Activated CD4-positive, CD25-positive, alpha-beta regulatory T cell (primary cell): Measurements from ENCODE around the gene SLC9A9.

ENCODE experiments used
- DNase-seq, 4 experiments: peaks; one replicate each; lab custom pipeline; 2025; lab: John Stamatoyannopoulos, UW

The SLC9A9 gene

GRCh38 chr3:143597774-143598652, 250.3 kb downstream of the SLC9A9 start:
- no peak for DNase-seq

GRCh38 chr3:143596957-143597642, 251.2 kb downstream of the SLC9A9 start:
- no peak for DNase-seq

GRCh38 chr3:143595456-143596077, 252.7 kb downstream of the SLC9A9 start:
- DNase-seq, result no peak

GRCh38 chr3:143594206-143594605, 254.1 kb downstream of the SLC9A9 start:
- DNase-seq, result no peak

GRCh38 chr3:143590660-143591059, 257.6 kb downstream of the SLC9A9 start:
- DNase-seq, result no peak

- DNase-seq, result no peak
Measured at GRCh38 chr3:143586576-143586975, 261.7 kb downstream of the SLC9A9 start.

- DNase-seq, result no peak
Measured at GRCh38 chr3:143585720-143586456, 262.4 kb downstream of the SLC9A9 start.

- no peak for DNase-seq
Measured at GRCh38 chr3:143584474-143584873, 263.8 kb downstream of the SLC9A9 start.

- no peak for DNase-seq
Measured at GRCh38 chr3:143581972-143582722, 266.1 kb downstream of the SLC9A9 start.

- no peak for DNase-seq
Measured at GRCh38 chr3:143578810-143579435, 269.3 kb downstream of the SLC9A9 start.

GRCh38 chr3:143576568-143577270, 271.5 kb downstream of the SLC9A9 start:
- no peak for DNase-seq

- DNase-seq, result no peak
Measured at GRCh38 chr3:143574933-143575332, 273.3 kb downstream of the SLC9A9 start.

- no peak for DNase-seq
Measured at GRCh38 chr3:143573610-143574303, 274.5 kb downstream of the SLC9A9 start.

- no peak for DNase-seq
Measured at GRCh38 chr3:143571548-143571947, 276.7 kb downstream of the SLC9A9 start.

GRCh38 chr3:143567823-143568222, 280.4 kb downstream of the SLC9A9 start:
- no peak for DNase-seq

GRCh38 chr3:143565951-143566350, 282.3 kb downstream of the SLC9A9 start:
- DNase-seq, result no peak

- DNase-seq, result no peak
Measured at GRCh38 chr3:143563786-143564185, 284.5 kb downstream of the SLC9A9 start.

- no peak for DNase-seq
Measured at GRCh38 chr3:143562789-143563188, 285.5 kb downstream of the SLC9A9 start.

- no peak for DNase-seq
Measured at GRCh38 chr3:143559296-143559695, 289.0 kb downstream of the SLC9A9 start.

GRCh38 chr3:143552851-143553250, 295.4 kb downstream of the SLC9A9 start:
- DNase-seq, result no peak
